HG02623 (cell line): ENCODE results near the gene NTN4.
"Not testable (repeated sequence)": the region's sequence is repeated elsewhere in the genome, so short reads cannot be mapped to it uniquely, and the experiment has no call there.

ENCODE experiments used
- ATAC-seq: cut with Tn5 transposase; IDR thresholded peaks from one replicate; pipeline ENCODE4 v1.9.1; 2021; ENCODE audit warnings: moderate library complexity; ENCODE audit not compliant: unreplicated experiment

The NTN4 gene

DNA sequence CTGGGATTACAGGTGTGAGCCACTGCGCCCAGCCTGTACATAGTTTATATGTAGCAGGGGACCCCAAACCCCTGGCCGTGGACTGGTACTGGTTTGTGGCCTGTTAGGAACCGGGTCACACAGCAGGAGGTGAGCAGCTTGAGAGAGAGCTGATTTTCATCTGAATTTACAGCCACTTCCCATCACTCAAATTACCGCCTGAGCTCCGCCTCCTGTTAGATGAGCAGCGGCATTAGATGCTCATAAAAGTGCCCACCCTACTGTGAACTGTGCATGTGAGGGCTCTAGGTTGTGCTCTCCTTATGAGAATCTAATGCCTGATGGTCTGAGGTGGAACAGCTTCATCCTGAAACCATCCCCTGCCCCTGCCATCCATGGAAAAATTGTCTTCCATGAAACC lies 119.3 kb downstream of the NTN4 start:
- ATAC-seq = no peak

DNA sequence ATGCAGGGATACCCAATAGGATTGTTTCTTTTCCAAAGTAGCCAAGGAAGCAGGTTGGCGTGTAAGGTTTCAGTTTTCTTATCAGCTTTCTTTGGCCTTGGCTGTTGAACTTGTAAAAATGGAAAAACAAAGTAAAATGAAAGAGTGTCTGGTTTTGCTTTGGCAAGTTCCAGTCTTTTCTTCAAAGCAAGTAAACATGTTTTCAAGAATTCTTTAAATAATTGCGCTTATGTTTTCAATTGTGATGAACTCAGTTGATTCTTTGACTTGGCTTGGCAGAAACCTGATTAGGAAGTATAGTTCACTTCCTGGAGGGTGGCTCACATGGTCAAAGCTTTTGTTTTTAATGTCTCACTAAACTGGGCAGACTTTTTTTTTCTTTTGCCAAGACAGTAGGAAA lies 127.0 kb downstream of the NTN4 start:
- no peak for ATAC-seq

DNA sequence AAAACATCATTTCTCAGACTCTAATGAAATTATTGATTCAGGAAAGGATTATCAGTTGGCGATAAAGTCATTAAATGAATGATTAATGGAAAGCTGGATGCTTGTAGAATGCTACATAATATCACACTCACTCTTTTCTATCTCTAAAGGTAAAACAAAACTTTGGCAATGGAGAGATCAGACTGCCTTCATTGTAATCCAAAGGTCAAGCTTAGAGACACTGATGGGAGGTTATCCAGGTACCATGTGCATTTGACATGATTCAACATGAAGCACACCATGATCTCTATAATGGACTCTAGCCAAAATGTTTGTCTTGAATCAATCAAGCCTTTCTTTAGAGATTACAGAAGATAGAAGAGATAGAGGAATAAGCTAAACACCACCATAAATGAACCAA lies 129.2 kb downstream of the NTN4 start:
- ATAC-seq = no peak

DNA sequence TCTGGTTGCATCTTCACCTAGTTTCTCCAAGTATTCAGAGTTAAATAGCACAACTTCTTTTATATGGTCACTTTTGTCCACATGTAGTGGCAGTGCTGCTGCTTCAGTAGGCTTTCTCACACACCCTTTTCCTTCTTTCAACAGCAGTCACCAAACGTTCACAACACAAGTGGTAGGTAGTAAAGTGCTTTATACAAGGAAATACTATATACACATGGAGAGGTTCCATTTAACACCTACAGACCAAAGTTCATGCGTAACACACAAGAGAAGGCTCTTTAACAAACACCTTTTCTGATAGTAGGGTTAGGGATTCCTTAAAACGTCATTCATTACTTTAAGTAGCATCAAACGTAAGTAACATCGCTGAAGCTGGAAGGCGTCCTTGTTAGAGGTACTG lies 132.2 kb downstream of the NTN4 start:
- no peak for ATAC-seq

DNA sequence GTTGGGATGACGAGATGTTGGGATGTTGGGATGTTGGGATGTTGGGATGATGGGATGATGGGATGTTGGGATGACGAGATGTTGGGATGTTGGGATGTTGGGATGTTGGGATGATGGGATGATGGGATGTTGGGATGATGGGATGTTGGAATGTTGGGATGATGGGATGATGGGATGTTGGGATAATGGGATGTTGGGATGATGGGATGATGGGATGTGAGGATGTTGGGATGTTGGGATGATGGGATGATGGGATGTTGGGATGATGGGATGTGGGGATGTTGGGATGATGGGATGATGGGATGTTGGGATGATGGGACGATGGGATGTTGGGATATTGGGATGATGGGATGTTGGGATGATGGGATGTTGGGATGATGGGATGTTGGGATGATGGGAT lies 135.9 kb downstream of the NTN4 start:
- ATAC-seq = not testable (repeated sequence)

DNA sequence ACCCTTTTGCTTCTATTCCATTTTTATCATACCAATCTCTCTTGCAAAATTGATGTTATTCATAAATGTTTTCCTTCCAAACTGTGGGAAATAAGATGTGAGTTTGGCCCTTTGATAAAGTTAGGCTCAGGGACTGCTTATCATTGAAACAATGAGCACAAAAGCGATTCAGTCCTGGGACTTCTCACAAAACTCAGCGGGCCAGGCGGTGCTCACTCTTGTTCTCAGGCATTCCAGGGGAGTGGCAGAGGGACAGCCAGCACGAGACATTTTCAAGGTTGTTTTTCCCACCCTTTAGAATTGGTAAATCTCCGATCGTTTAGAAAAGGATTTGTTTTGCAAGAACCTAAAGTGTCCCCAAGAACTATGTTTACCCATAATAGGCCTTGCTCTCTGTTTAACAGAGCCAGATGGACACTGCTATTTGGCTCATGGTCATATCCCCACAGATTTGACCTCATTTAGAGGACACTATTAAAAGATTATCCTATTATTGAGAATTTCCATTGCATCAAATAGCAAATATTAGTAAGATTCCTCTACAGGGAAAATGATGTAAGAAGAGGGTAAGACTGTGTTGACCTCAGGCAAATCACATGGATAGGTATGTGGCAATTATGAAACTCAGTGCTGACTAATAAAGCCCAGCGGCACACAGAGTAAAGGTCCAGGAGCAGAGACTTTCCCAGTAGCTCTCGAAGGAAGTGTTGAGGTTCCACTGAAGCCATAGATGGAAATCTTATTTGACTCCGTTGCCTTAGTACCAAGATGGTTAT lies 136.6 kb downstream of the NTN4 start:
- ATAC-seq = no peak

DNA sequence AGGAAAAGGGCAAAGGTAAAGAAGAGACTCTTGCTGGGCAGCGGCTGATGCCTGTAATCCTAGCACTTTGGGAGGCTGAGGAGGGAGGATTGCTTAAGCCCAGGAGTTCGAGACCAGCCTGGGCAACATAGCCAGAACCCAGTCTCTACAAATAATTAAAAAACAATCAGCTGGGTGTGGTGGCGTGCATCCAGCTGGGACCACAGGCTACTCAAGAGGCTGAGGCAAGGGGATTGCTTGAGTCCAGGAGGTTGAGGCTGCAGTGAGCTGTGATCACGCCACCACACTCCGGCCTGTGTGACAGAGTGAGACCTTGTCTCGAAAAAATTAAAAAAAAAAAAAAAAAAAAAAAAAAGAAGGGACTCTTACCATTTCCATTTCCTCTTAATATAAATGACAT lies 138.9 kb downstream of the NTN4 start:
- ATAC-seq = no peak

DNA sequence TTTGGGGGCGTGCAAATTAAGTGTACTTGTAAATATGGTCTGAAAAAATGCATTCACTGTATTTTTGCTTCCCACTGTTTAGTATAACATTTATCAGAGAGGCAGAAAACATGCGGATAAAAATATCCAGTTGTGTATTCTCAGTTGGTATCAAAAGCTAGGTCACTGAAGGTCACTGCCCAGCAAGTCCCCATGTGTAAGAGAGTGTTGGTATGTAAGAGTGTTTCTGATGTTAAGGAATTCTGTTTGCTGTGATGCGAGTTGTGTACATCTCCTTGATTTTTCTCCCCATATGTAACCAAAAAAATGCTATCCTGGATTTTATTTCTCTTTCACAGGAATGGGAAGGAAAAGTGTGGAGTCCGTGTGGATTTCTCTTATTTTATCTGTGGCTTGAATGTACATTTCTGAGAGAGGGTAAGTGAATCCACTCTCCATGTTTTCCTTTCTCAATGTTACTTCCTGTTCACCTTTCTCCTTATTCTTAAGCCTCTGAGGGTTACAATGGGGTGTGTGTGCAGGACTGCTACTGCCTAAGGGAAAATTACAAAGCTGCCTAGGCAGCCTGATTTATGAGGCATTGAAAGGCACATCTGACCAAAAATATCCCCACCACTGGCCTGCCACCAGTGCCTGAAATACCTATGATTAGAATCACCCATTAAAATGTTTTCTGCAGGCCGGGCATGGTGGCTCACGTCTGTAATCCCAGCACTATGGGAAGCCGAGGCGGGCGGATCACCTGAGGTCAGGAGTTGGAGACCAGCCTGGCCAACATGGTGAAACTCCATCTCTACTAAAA lies 141.4 kb downstream of the NTN4 start:
- no peak for ATAC-seq

DNA sequence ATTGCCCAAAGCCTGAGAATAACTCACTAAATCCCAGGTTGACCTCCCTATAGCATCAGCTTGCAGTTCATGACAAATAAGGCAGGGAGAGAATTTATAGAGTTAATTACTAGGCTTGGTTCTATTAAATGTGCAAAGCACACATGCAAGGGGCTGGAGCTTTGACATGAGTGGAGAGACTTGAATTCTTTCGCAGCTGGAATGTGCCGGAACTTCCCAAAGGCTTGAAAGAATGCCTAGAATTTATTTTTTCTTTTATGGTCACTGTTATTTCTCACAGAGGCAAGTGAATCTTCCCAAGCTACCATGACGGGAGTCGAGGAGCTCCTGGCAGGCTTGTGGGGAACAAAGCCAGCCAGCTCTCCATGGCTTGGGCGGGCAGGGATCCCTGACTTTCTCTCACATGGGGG lies 143.8 kb downstream of the NTN4 start:
- no peak for ATAC-seq

DNA sequence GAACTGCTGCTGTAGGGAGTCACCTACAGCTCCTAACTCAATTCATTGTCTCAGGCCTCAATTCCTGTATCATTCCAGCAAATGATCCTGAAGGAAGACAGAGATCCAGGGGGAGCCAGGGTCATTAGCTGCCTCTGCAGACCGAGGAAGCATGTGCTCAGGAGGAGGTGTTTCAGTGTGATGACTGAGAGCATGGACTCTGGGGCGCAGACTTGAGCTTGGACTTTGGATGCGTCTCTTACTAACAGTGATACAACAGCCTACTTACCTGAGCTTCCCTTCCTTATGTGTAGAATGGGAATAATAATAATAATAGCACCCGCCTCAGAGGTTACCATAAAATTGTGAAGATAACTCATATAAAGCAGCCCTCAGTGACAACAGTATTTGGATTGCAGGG lies 147.3 kb downstream of the NTN4 start:
- ATAC-seq = no peak

DNA sequence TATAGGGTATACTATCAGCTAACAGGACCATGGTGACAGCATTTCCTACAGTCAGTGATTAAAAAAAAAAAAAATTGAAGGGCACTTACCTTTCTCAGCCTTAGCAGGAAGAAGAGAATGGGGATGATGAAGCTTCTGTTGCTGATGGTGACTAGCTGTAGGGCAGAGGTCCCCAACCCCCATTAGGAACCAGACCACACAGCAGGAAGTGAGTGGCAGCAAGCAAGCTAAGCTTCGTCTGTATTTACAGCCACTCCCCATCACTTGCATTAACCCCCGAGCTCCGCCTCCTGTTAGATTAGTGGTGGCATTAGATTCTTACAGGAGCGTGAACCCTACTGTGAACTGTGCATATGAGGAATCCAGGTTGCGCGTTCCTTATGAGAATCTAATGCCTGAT lies 148.0 kb downstream of the NTN4 start:
- ATAC-seq = no peak

DNA sequence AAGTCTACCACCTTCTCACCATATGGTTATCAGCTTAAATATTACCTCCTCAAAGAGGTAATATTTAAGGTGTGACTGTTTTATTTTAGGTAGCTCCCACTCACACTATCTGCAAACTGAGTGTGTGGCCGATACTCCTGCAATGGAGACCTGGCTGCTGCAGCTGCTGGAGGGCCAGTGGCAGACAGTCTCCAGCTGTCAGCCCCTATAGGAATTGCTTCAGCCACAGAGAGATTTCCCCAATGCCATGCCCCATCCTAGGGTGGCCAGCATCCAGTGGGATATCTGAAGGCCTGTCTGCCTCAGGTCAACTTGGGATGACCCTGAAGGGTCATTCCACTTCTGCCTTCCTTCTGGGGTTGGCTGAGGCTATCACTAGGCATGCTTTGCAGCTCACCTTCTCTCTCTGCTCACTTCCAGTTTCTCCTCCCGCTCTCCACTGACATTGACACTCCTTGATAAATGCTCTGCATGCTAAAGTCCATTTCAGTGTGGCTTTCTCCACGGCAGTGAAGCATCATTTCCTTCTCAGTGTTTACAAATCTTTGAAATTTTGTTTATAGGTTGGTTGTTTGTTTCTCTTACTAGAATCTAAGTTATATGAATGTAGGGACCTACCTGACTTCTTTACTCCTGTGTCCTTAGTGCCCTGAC lies 149.1 kb downstream of the NTN4 start:
- ATAC-seq = no peak

DNA sequence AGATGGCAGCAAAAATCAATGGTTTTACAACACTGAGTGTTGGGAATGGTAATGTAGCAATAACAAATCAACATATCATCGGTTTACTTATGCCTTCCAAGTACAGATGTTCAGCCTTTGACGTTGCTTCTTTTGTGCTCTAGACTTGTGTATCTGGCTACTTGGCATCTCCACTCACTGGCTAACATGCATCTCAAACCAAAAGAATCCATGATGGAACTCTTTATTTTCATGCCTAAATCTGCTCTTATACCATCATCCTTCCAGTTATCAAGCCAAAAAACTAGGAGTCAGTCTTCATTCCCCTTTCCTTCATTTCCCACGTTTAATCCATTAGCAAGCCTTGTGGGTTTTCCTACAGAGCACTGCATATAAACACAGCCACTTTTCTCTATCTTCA lies 150.0 kb downstream of the NTN4 start:
- no peak for ATAC-seq

DNA sequence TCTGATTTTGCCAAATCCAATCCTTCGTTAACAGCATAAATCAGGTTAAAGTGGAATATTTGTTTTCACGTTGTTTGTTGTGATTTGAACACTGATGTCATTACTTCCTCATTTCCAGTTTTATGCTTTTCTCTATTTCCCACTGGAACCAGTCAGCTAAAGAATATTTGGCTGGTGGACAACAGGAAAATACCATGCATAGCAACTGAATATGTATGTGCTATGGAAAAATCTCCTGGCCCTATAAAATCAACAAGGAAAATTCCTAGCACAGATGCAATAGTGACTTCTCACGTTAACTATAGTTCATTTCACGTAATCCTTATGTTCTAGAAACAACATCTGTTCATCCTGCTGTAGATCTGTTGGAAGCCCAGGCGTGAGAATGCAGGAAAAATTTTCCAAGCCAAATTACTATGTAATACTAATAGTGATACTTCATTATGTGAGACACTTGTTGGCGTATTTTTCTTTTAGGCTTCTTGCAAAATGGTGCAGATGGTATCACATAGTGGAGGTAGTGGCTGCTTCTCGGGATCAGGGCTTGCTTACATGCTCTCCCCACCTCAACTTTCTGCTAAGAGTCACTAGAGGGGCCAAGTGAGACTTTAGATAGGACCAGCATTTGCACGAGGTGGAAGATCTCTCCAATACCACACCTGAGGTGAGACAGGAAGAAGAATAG lies 153.0 kb downstream of the NTN4 start:
- no peak for ATAC-seq

DNA sequence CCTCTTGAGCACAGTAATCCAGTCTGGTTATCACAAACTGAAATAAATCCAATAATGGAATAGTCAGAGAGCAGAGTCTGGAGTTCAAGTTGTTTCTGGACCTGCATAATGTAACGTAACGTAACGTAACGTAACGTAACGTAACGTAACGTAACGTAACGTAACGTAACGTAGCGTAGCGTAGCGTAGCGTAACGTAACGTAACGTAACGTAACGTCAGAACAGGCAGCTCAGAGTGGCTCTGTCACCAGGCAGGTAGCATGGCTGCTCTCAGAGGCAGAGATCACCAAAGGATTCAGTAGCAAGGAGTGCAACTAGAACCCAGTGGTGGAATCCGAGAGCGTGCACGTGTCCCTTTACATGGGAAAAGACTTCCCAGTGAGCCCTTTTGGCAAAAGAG lies 153.6 kb downstream of the NTN4 start:
- no peak for ATAC-seq

DNA sequence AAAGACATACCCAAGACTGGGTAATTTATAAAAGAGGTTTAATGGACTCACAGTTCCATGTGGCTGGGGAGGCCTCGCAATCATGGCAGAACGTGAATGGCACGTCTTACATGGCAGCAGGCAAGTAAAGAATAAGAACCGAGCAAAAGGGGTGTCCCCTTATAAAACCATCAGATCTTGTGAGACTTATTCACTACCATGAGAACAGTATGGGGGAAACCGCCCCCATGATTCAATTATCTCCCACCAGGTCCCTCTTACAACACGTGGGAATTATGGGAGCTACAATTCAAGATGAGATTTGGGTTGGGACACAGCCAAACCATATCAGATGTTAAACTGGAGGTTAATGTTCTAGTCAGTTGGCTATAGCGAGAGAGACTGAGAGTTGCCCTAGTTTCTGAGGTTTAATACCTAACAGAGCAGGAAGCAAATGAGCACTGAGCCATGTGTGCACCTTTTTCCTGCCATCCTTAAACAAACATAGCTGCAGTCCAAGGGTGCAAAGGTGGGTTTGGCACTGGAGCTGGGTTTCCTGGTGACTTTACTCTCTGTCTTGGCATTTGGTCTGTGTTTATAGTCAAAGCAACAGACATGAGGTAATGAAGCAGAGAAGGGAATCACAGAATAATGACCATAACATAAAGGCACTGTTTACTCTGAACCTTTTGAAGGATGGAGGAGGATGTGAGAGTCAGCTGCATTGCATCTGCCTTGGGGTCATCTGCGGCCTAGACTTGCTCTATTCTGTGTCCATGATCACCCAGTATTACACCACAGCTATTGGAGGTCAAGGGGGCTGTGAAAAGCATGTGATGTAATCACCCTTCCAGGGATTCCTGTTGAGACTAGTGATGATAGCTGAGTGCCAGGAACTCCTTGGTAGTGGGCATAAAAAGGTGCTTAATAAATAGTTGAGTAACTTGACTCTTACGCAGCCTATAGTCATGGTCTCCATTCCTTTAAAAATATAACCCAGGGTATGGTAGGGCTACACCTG lies 155.6 kb downstream of the NTN4 start:
- ATAC-seq = no peak

DNA sequence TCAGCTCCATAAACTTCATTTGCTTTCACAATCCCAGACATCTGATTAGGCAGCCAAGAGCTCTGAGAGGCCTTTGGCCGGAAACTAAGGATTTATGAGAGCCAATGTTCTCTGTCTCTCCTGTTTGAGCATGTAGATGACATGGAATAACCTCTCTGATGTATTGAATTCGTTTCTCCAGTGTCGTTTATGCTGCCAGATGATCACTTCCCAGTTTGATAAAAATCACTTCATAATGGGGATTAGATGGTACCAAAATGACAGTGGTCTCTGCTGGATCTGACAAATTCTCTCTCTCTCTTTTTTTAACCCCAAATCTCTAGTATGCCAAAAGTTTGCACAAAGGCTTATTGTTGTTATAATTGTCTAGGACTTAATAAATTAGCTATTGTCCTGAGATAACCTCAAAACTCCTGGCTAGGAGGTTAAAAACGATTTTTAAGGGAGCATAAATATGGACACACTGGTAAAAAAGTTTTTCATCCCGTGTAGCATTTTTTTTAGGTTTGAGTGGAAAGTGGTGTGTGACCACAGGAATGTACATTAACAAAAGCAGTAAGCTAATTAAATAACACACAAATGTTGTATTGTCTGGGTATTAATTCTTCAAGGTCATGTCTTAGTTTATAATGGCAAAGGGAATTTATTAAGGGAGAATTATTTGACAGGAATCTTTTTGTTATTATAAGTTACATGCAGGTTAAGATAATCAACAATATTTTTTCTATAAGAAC lies 156.7 kb downstream of the NTN4 start:
- no peak for ATAC-seq

DNA sequence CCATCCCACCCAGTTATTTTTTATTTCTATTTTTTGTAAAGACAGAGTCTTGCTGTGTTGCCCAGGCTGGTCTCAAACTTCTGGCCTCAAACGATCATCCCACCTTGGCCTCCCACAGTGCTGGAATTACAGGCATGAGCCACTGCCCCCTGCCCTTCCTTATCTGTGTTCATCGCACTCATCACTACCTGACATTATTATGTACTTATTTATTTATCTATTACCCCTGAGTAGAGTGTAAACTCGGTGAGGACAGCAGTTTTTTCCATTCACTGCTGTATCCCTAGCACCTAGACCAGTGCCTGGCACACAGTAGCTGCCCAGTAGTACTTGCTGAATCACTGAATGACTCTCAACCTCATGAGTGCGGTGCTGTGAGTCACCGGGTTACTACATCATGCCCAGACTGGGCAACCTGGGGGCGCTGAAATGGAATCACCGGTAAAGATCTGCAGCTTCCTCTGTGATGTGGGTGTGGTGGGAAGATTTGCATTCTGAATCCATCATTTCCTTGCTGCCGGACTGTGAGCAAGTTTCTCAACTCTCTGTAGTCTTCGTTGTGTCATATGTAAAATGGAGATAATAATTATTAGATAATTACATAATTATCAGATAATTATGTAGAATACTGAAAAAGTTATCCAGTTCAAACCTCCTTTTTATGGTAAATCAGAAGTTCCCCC lies 157.4 kb downstream of the NTN4 start:
- no peak for ATAC-seq

DNA sequence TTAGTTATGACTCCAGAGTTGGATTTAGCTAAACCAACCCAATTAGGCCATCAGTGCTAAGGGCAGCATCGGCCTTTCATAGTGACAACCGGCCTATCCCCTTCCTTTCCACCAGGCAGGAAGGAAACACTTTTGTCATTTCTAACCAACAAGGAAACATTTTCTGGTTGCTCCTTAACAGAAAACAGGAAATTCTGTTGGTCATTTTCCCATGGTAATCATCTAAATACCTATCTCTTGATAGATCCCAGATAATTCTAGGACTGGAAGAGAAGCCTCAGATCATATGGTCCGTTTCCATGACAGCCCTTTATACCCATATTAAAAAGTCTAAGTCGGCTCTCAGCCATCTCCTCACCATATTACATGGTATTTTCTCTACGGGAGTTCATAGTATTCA lies 160.1 kb downstream of the NTN4 start:
- ATAC-seq = no peak
